ENCODE results near the gene ZPLD1.

ZPLD1 gene

GRCh38 chr3:102441832-102442231 is 7.0 kb downstream of the ZPLD1 start:
- Histone ChIP-seq H3K9me3 (ENCODE audit: insufficient read depth, low read depth, low read length) (no peaks in the 10 kb centered on the region), H3K36me3 (ENCODE audit: insufficient read depth, low read length) (no peaks in the 10 kb centered on the region), H4K20me1 (ENCODE audit: insufficient read depth, low read length, poor library complexity, severe bottlenecking) (no peaks in the 10 kb centered on the region), H3K4me1 (ENCODE audit: insufficient read depth, low read length, poor library complexity, severe bottlenecking) (no peaks in the 10 kb centered on the region), H3K4me3 (ENCODE audit: low read length, poor library complexity, severe bottlenecking) (no peak overlapping the region), H3K27me3 (ENCODE audit: insufficient read depth, low read length, poor library complexity, severe bottlenecking) (no peaks in the 10 kb centered on the region), H3F3A (ENCODE audit: low read depth) (no peaks in the 10 kb centered on the region), H3K79me2 (ENCODE audit: insufficient read depth, low read length) (no peaks in the 10 kb centered on the region), H3K4me2 (ENCODE audit: low read depth, low read length, poor library complexity, severe bottlenecking) (no peak overlapping the region), H3K9me2 (replicated peaks; ENCODE audit: low read depth, low read length) (no peaks in the 10 kb centered on the region), H3K9ac (ENCODE audit: low read depth, low read length, poor library complexity, severe bottlenecking) (no peak overlapping the region), H2AFZ (ENCODE audit: low read length) (no peak overlapping the region)
- TF ChIP-seq EZH2phosphoT487 (IDR thresholded peaks at IDR 0.05; ENCODE audit: borderline replicate concordance), result no peak
- TF ChIP-seq, protein P1, sequence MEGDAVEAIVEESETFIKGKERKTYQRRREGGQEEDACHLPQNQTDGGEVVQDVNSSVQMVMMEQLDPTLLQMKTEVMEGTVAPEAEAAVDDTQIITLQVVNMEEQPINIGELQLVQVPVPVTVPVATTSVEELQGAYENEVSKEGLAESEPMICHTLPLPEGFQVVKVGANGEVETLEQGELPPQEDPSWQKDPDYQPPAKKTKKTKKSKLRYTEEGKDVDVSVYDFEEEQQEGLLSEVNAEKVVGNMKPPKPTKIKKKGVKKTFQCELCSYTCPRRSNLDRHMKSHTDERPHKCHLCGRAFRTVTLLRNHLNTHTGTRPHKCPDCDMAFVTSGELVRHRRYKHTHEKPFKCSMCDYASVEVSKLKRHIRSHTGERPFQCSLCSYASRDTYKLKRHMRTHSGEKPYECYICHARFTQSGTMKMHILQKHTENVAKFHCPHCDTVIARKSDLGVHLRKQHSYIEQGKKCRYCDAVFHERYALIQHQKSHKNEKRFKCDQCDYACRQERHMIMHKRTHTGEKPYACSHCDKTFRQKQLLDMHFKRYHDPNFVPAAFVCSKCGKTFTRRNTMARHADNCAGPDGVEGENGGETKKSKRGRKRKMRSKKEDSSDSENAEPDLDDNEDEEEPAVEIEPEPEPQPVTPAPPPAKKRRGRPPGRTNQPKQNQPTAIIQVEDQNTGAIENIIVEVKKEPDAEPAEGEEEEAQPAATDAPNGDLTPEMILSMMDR (conservative IDR thresholded peaks at IDR 0.05; ENCODE audit: low read length), result no peak

DNA sequence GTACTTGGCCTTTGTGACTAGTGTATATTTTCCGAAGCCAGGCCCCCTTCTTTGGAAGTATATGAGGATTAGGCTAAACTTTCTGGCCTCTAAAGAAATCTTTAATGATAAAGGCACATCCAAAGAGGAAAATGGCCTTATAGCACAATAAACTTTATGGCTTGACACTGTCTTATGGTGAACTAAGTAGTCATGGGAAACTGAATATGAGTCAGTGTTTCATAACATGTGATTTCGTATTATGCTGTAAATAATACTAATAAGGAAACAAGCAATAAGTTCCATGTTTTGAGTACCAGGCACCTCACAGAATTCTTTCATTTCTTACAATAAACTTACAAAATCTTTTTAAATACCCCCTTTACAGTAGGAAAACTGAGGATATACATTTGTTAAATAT is 8.2 kb downstream of the ZPLD1 start:
- Histone ChIP-seq H4K20me1 (ENCODE audit: insufficient read depth, low read length, poor library complexity, severe bottlenecking) (no peaks in the 10 kb centered on the region), H3K4me2 (ENCODE audit: low read depth, low read length, poor library complexity, severe bottlenecking) (no peak overlapping the region), H3F3A (ENCODE audit: low read depth) (no peaks in the 10 kb centered on the region), H3K36me3 (ENCODE audit: insufficient read depth, low read length) (no peaks in the 10 kb centered on the region), H3K4me1 (ENCODE audit: insufficient read depth, low read length, poor library complexity, severe bottlenecking) (no peaks in the 10 kb centered on the region), H2AFZ (ENCODE audit: low read length) (no peak overlapping the region), H3K9me2 (replicated peaks; ENCODE audit: low read depth, low read length) (no peaks in the 10 kb centered on the region), H3K4me3 (ENCODE audit: low read length, poor library complexity, severe bottlenecking) (no peak overlapping the region), H3K9ac (ENCODE audit: low read depth, low read length, poor library complexity, severe bottlenecking) (no peak overlapping the region), H3K79me2 (ENCODE audit: insufficient read depth, low read length) (no peaks in the 10 kb centered on the region), H3K27me3 (ENCODE audit: insufficient read depth, low read length, poor library complexity, severe bottlenecking) (no peaks in the 10 kb centered on the region), H3K9me3 (ENCODE audit: insufficient read depth, low read depth, low read length) (no peaks in the 10 kb centered on the region)
- no peak for TF ChIP-seq EZH2phosphoT487 (IDR thresholded peaks at IDR 0.05; ENCODE audit: borderline replicate concordance)

DNA sequence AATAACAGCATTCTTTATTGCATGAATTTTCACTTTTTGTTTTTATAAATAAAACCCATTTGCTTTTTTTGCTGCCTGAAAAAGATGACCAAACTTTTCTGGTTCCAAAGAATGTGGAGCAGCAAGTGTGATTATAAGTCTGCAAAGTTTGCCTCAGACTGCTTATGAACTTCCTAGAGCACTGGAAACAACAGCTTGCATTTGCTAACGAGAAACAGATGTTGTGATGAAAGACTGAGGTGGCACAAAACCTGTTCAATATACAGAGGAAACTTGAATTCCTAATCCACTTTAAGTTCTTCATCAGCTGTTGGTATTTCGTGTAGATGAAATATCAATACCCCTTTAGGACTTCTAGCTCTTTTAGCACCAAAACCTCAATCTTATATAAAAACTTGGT is 9.3 kb downstream of the ZPLD1 start:
- TF ChIP-seq EZH2phosphoT487 (IDR thresholded peaks at IDR 0.05; ENCODE audit: borderline replicate concordance), result no peak
- TF ChIP-seq, protein P1 (conservative IDR thresholded peaks at IDR 0.05; ENCODE audit: low read length), result no peak
- no peaks in the 10 kb centered on the region for H3K27me3 ChIP-seq (ENCODE audit: insufficient read depth, low read length, poor library complexity, severe bottlenecking)
- no peaks in the 10 kb centered on the region for H3F3A ChIP-seq (ENCODE audit: low read depth)
- no peaks in the 10 kb centered on the region for H3K36me3 ChIP-seq (ENCODE audit: insufficient read depth, low read length)
- no peak overlapping the region for H3K4me3 ChIP-seq (ENCODE audit: low read length, poor library complexity, severe bottlenecking)
- no peak overlapping the region for H2AFZ ChIP-seq (ENCODE audit: low read length)
- no peak overlapping the region for H3K9ac ChIP-seq (ENCODE audit: low read depth, low read length, poor library complexity, severe bottlenecking)
- no peaks in the 10 kb centered on the region for H3K9me2 ChIP-seq (replicated peaks; ENCODE audit: low read depth, low read length)
- no peaks in the 10 kb centered on the region for H4K20me1 ChIP-seq (ENCODE audit: insufficient read depth, low read length, poor library complexity, severe bottlenecking)
- H3K79me2 ChIP-seq (ENCODE audit: insufficient read depth, low read length), result no peaks in the 10 kb centered on the region
- no peaks in the 10 kb centered on the region for H3K4me1 ChIP-seq (ENCODE audit: insufficient read depth, low read length, poor library complexity, severe bottlenecking)
- H3K4me2 ChIP-seq (ENCODE audit: low read depth, low read length, poor library complexity, severe bottlenecking), result no peak overlapping the region
- H3K9me3 ChIP-seq (ENCODE audit: insufficient read depth, low read depth, low read length), result no peaks in the 10 kb centered on the region

GRCh38 chr3:102447272-102447671 is 12.5 kb downstream of the ZPLD1 start:
- H2AFZ ChIP-seq (ENCODE audit: low read length), result no peak overlapping the region
- no peaks in the 10 kb centered on the region for H3K9me2 ChIP-seq (replicated peaks; ENCODE audit: low read depth, low read length)
- H3K4me2 ChIP-seq (ENCODE audit: low read depth, low read length, poor library complexity, severe bottlenecking), result no peak overlapping the region
- no peaks in the 10 kb centered on the region for H3F3A ChIP-seq (ENCODE audit: low read depth)
- no peaks in the 10 kb centered on the region for H3K79me2 ChIP-seq (ENCODE audit: insufficient read depth, low read length)
- no peak overlapping the region for H3K4me3 ChIP-seq (ENCODE audit: low read length, poor library complexity, severe bottlenecking)
- no peaks in the 10 kb centered on the region for H3K4me1 ChIP-seq (ENCODE audit: insufficient read depth, low read length, poor library complexity, severe bottlenecking)
- no peak overlapping the region for H3K9ac ChIP-seq (ENCODE audit: low read depth, low read length, poor library complexity, severe bottlenecking)
- no peaks in the 10 kb centered on the region for H3K27me3 ChIP-seq (ENCODE audit: insufficient read depth, low read length, poor library complexity, severe bottlenecking)
- TF ChIP-seq EZH2phosphoT487 (IDR thresholded peaks at IDR 0.05; ENCODE audit: borderline replicate concordance), result no peak
- TF ChIP-seq, protein P1 (conservative IDR thresholded peaks at IDR 0.05; ENCODE audit: low read length), result no peak
- H3K9me3 ChIP-seq (ENCODE audit: insufficient read depth, low read depth, low read length), result no peaks in the 10 kb centered on the region
- H3K36me3 ChIP-seq (ENCODE audit: insufficient read depth, low read length), result no peaks in the 10 kb centered on the region
- H4K20me1 ChIP-seq (ENCODE audit: insufficient read depth, low read length, poor library complexity, severe bottlenecking), result no peaks in the 10 kb centered on the region
